Activated CD8-positive, alpha-beta memory T cell treated with anti-CD3 and anti-CD28 coated beads, Interleukin-2, amount 50 U/mL, for 1 hour (primary cell): Measurements from ENCODE around the gene GMPR2.

Source experiments
- DNase-seq: peaks from one replicate; pipeline ENCODE4 v3.0.0-alpha.2; 2020; ENCODE audit errors: extremely low read depth

The GMPR2 gene

DNA sequence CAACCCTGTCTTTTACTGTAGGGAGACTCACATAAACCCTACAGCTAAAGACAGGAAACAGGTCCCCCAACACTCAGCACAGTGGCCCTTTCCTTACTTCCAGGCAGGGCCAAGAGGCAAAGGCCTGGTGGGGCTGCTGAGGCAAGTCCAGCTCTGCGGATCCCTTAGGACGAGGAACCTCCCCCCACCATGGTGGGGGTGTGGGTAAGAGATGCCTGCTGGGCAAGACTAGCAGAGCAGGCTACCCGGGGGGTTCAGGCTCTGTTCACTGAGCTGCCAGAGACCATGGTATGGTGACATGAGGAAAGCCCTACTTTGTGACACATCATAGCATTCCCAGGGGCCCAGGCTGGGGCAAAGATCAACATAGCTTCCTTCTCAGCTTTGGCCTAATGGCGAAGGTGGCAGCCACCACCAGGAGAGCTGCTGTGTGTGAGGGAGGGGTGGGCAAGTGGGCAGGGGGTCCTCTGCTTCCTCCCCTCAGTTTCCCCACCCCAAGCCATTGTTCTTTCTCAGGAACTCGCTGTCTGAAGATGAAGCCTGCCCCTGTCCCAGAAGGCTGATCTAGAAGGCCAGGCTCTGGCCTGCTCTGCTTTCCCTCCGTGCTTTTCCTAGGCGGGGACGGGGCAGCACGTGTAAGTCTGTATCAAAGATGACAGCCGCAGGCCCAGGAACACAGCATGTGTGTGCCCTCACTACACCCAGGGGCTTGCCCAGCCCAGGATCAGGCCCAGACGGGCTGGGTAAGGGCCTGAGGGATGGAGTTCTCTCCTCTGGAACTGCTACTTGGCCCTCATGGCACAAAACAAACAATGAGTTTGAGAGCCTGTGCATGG lies 19.8 kb downstream of the GMPR2 start:
- DNase-seq: no peak

DNA sequence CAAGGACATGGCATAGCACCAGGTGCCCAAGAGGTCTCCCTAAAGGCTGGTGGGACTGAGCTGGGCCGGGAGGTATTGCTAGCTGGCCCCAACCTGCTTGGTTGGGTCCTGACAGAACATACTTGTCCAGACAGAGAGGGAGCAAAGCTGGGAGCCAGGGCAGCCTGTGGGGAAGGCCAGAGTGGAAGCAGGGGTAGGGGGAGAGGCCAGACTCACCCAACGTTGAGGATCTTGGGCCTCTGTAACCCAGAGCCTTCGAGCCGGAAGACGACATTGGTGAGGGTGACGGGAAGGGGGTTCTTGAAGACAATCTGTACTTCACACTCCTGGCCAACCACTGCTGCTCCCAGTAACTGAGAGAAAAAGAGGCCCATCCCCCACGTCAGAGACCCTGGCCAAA lies 21.2 kb downstream of the GMPR2 start:
- no peak for DNase-seq

DNA sequence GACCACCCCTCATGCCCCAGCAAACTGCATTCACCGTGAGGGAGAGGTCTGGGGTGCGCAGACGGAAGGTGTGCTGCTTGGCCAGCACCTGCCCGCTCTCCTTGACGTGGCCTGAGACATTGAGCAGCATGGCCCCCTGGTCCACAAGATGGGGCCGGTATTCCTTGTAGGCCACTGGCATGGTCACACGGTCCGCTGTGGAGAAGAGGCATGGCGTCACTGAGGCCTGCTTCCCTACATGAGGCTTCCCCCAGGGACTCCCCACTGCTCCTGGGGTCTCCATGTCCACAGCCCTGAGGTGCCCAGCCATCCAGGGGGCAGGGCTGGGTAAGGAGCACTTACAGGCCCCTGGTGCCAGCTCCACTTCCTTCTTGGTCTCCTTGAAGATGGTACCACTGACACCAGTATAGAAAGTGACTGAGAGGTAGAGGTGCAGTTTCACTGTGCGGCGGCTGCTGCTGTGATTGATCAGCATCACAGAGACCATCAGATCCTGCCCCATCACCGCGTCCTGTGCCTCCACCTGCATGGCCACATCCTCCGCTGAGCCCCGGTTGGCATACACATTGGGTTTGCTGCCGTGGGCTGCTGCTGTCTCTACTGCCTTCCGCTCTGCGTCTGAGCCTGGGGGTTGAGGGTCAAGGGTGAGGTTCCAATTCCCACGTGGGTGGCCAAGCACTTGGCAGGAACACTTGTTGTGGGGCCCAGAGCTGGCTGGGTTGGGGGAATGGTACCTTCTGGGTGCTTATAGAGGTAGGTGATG lies 22.1 kb downstream of the GMPR2 start:
- DNase-seq: no peak

DNA sequence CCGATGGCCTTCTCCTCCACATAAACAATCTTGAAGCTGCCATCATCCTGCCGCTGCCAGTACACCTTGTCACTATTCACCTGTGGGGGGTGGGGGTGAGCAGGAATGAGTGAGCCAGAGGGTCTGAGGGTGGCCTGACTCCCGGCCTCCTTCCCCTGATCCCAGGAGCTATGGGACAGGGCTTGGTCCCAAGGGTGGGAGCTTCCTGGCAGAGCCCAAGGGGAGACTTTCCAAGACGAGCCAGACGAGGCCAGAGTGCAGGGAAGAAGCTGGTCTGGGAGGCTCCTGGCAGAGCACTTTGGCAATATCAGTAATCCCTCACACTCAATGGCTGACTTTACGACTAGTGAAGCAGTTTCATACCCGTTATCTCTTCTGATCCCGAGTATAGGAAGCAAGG lies 22.7 kb downstream of the GMPR2 start:
- DNase-seq: no peak

DNA sequence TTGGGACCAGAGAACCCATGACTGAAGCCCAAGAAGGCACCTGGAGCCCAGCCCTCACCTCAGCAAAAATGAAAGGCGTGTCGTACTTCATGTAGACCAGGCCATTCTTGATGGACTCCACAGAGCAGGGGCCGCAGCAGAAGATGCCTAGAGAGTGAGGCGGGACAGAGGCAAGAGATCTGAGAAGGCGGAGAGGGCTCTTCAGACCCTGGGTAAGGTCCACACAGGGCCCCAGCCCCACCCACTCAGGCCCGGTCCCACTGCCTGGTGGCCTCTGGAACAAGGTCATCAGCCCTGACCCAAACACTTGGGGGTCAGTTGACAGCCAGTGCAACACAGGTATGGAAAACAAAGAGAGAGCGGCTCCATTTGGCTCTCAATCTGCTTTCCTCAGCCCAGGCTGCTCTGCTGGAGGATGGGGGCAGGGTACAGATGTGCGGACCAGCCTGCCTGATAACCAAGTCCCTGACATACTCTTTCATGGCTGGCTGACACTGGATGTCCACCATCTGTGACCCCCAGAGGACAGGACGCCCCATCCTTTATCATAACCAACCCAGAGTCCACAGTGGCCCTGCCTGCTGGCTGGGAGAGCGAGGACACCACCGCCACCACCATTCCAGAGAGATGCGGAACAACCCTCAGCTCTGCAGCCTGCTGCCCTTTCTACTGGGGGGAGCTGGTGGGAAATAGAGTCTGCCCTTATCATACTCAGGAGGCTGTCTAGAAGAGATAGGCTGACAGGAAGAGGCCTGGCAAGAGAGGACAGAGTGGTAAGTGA lies 23.4 kb downstream of the GMPR2 start:
- no peak for DNase-seq

DNA sequence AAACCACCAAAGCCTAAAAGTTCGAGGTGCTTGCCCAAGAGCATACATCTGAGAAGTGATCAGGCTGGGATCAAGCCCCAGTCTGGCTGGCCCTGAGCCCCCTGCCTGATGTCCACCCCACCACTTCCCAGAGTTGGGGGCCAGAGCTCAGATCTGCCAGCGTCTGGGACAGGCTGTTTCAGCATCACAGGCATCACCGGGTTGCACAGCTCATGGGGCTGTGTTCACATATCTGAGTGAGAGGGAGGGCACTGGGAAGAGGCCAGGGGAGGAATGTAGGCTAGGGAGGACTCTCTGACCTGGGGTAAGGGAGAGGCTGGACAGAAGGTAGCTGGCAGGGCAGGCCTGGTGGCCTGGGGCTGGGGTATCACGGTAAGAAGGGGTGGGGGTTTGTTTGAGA lies 24.2 kb downstream of the GMPR2 start:
- DNase-seq: no peak

DNA sequence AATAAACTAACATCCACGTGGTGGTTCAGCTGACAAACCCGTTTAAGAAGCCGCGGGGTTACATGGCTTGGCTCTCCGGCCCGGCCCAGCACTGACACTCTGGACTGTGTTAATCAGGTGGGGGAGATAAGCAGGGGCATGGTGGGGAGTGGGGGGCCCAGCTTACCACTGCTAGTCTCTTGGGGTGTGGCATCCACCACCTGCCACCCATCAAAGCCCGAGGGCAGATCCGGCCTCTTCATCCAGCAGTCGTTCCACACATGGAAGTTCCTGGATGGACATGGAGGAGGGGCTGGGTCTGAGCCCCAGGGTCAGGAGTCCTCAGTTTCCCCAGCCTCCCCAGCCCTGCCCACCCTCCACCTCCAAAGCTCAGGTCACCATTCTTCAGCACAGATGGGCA lies 25.4 kb downstream of the GMPR2 start:
- no peak for DNase-seq

DNA sequence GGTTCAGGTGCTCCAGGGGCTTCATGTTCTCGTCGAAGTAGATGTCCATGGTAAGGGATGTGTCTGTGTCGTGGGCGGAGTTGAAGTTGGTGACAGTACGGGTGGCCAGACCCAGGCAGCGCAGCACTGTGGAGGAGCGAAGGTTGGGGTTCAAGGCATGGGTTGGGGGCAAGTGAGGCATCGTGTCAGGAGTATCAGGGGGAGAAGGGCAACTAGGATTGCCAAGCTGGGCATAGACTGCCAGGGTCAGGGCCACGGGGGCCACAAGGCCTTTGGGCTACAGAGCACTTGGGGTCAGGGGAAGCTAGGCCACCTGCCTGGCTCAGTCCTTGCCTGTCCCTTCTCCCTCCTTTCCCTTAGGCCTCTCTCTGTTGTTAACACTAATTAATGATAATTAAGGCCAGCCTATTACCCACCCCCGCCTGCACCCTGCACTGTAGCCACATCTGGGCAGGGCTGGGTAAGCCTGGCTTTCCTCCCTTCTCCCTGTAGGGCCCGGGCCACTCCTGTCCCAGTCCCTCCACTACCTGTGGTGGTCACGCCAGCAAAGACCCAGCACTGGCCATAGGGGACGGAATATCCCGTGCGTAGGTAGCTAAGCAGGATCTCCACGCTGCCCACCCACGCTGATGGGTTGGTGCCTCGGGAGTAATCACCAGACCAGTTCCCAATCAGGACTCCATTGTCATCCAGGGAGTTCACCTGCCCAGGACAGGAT lies 26.0 kb downstream of the GMPR2 start:
- no peak for DNase-seq

DNA sequence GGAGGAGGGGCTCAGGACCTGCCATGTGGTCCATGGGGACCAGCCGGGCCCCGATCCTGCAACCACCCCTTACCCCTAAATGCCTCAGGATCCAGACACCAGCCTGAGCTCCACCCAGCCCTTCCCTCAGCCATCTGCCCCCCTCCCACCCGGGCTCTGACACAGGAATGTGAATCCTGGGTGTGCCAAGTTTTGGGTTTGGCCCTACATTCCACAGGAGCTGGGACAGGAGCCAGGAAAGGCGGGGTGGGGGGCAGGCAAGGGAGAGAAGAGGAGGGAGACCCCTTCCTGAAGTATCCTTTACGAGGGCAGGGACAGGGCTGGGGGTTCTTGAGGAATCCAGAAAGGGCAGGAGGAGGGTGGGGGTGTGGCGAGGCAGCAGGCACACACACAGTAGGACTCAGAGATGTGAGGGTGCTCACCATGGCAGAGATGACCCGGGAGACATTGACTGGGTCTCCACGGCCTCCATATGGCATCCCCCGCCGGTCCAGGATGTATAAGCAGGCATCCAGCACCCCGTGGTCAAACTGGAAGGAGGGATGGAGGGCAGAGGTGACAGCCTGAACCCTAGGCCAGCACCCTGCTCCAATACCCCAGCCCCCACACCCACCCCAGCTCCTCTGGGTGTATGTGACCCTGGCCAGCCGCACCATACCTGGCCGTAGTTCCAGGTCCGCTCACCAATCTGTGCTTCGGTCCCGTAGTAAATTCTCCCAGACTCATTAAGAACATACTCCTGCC lies 26.7 kb downstream of the GMPR2 start:
- no peak for DNase-seq

DNA sequence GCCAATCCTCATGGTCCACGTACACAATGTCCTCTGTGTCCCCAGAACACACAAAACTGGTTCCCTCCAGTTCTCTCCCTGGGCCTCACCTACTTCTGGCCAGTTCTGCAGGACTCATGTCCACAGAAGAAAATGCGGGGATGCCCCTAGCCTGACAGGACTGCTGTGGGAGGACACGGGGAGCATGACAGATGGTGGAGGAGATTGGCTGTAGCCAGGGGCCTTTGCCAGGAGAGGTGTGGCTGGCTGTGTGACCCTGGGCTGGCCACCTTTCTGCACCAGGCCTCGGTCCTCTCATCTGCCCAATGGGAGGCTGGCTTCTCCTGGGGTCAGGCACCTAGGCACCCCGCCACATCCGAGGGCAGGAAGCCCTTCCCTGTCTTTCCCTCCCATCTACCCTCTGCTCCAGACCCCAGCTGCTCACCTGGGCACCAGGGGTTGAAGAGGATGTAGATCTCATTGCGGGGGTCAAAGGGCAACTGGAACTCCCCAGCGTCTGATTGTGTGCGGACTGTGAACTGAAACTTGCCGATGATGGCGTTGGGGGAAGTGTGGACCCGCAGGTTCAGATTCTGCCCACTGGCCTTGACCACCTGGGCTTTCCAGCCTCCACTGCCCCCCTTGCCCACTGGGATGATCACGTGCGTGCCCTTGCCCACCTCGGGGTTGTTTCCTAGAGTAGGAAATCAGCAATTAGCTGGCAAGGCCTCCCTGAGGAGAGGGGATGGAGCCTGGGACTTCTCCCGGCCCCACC lies 27.5 kb downstream of the GMPR2 start:
- DNase-seq: no peak

DNA sequence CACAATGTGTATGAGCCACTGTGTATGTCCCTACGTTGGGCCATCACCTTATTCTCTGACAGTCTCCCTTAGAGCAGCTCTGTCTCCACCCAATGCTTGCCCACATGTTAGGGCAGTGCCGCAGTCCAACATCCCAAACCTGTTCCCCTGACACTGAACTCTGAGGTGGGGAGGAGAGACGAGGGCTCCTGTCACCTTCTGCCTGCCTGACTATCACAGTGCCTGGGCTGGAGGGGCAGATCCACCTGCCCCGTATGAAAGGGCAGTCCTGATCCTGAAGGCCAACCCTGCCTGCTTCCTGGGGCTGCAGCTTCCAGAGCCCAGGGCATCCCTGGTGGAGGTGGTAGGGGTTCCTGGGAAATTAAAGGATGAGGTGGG lies 28.0 kb downstream of the GMPR2 start:
- DNase-seq: no peak

DNA sequence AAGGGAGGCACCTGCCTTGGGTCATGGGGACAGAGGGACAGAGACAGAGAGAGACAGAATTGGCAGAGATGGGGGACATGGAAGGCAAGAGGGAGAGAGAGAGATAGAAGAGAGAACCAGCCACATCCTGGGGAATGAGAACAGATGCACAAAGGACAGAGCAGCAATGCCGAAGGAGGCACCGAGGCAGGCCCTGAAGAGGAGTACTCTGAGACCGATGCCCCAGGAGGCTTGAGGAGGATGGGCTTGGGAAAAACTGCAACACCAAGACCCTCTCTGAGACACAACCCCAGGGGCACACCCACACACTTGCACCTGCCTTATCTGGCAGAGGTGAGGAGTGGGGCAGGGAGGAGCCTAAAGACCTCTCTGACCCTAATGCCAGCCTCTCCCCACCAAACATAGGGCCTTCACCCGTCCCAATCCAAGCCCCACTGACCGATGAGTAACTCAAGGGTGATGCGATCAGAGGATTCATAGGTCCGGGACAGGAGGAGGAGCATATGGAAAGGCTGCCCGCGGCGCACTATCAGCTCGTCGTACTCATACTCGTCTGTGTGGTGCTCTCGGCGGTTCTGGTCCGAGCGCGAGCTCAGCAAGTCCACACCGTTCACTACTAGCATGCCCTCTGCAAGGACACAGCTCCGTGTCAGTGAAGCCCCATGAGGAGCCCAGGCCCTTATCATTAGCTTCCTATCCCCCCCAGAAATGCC lies 28.7 kb downstream of the GMPR2 start:
- no peak for DNase-seq

DNA sequence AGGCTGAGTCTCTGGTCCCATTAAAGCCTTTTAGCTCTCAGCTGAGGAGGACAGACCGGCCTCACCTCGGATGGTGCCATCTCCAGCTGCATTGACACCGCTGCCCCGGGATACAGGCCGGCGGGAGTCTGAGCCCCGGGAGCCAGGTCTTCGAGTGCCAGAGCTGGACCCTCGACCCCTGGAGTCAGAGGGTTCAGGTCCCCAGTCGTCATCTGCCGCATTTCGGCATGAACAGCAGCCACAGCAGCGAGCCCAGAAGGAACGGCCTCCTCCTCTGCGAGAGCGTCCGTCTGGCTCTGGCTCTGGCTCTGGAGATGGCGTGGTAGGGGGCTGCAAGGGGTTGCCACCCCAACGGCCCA lies 29.2 kb downstream of the GMPR2 start:
- DNase-seq: no peak

DNA sequence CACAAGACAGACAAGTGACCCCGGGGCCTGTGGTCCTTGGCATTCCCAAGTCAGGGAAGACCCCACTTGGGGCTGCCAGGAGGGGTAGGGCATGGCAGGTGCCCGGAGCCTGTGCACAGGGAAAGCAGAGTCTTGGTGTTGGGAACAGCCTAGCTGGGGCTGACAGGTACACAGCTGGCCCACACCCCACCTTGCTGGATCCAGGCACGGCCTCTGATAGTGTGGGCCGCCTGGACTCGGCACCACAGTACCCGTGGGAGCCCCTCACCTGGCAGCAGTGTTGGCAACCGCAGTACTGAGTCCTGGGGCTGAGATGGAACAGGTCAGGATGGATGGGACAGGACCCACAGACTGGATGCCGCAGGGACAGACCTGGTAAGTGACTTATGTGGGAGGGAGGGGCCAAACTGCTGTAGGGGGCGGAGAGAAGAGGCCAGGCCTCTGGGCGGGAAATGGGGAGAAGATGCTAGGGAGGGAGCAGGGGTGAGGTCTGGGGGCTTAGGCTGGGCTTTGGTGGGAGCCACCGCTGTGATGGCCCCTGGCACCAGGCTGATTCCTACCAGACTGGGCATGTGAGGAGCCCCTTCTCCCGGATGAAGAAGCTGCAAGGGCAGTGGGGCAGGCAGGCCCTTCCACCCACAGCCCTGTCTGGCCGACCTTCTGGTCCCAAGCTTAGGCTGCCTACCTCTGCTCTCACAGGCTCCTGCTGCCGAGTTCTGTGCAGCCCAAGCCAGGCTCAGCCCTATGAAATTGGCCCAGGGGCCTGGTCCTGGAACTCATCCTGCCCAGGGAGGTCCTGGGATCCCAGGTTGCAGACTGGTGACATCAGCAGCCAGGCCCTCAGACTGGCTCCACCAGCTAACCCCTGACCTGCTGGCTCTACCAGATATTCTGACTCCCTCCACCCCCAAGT lies 30.3 kb downstream of the GMPR2 start, which contains the start of gene TGM1:
TSS of gene TGM1 (minus strand) at position 357 of the 913 bp plus-strand sequence. CDS start 825 bp downstream, outside the sequence.
- no peak for DNase-seq

DNA sequence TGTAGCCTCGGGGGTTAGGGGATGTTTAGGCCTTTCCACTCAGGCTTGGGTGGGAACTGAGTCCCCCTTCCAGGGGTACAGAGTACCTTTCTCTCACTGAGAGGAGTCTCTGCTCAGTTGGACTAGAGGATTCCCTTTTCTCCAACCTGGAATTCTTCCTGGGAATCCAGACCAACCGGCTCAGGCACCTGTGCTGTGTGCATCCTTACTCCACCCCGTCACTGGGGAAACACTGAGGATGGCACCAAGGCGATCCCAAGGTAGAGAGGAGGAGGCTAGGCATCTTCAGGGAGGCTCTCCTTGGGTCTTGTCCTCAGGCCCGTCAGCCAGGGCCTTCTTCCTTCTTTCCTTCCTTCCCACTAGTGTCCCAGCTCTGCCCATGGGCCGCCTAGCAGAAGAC lies 31.1 kb downstream of the GMPR2 start:
- no peak for DNase-seq

DNA sequence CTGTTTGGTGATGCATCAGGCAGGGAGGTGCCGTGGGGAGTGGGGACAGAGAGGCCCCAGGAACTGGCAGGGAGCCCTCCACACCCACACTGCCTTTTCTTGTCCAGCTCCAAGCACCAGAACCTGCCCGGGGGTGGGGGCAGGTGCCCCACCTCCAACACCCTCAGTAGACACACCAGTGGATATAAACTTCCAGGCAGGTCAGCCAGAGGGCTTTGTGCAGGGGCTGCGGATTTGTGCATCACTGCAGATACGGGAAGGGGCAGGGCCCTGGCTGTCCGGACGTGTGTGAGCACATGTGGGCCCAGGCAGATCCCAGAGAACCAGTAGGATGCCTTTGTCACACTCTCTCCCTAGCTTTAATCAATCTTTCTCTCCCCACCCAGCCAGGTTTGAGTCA lies 31.6 kb downstream of the GMPR2 start:
- no peak for DNase-seq

DNA sequence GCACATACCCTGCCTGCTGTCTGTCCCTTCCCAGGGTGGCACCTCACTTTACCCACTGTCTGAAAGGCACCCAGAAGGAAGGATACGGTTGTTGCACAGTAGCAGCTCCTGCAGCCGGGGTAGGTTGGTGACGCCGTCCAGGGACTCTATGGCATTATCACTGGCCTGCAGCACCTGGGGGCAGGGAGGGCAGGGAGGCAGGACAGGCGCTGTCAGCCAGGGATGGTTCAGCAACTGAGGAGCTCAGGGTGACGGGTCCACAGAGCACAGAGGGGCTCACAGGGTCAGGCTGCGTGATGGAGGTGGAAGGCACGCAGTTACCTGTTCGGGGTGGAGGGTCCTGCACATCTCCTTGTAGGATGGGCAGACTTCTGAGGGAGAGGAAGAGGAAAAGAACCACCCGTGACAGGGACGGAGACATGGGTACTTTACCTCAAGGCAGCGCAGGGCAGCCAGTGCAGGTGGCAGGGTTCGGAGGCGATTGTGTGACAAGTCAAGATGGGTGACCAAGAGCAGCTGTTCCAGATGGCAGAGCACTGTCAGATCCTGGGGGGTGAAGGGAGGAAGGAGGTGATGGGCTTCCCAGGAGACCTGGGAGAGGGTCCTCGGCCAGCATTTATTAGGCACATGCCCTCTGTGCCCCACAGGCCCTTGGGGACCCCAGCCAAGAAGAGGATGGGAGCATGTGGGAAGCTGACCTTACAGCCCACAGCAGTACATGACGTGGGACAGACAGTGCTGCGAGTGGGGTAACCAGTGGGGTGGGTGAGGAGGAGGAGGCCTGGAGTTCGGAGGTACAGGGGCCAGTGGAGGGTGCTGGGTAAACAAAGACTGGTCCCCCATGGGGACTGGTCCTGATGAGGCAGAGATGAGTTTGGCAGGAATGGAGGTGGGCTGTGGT lies 33.9 kb downstream of the GMPR2 start:
- no peak for DNase-seq

DNA sequence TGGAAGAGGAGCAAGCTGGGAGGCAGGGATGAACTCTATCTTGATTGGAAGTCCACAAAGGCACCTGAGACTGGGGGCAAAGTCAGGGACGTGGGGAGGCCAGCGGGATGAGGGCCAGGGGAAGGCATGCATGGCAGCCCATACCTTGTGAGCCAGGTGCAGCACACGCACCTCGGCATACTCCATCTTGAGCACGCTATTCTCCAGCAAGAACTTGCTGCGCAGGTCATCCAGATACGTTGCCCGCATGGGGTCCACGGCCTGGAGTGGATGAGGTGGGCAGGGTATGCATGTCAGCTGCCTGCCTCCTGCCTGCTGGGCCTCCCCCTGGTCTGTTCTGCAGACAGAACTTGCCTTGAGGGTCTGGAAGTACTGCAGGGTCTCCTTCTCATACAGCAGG lies 34.8 kb downstream of the GMPR2 start:
- DNase-seq: no peak
